ENCODE results near the gene SORBS1.

Gene SORBS1

GRCh38 chr10:95306851-95307250, 254.3 kb downstream of the SORBS1 start:
- DNase-seq = no peak

DNA sequence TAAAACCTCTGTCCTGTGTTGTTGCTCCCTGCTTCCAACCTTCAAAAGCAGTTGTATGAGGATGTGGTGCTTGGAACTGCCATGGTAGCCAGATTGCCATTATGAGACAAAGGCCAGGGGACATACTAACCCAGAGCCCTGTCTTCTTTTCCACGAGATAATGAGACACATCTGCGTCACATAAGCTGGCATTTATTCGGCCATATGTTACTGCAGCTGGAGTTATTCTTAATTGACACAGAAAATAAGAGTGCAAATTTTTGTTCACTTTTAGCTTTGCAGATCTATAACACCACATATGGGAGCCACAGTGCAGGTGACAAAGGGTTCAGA, 254.9 kb downstream of the SORBS1 start:
- no peak for DNase-seq

DNA sequence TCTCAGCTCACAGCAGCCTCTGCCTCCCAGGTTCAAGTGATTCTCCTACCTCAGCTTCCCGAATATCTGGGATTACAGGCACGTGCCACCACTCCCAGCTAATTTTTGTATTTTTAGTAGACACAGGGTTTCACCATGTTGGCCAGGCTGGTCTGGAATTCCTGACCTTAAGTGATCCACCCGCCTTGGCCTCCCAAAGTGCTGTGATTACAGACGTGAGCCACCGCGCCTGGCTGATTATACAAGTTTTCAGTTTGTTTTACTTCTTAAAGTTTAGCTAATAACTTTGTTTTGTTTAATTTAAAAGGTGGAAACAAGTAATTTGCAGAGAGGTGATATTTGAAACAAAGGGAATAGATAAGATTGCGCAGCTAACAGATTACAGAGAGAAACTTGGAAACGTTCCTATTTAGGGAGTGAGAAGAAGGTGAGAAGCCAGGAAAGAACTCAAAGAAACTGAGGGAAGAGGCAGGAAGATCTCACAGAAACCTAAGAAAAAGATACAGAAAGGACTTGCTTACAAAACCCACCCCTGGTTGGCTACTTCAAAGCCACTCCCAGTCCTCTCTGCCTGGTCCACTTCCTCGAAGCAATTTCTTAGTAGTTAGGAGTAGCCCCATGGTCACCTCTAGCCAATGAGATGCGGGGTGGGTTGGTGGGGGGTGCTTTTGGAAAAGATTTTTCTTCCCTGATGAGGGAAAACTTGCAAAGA, 255.4 kb downstream of the SORBS1 start:
- DNase-seq = no peak

DNA sequence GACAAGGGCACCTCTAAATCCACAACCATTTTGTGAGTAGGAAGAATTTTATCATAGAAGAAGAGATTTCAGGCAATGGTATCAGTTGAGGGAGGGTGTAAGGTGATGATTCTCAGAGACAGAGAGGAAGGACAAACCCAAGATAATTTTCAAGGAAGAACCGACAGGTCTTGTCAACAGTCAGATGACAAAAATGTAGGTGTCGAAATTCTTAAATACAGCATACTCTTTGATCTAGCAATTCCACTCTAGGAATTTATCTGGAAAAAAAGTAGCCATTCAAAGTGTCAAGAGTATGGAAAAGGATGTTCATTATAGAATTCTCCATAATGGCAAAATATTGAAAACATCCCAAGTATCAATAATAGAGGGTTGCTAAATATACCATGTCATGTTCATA, 256.2 kb downstream of the SORBS1 start:
- DNase-seq = no peak

- no peak for DNase-seq
Observed at GRCh38 chr10:95304463-95304862, 256.7 kb downstream of the SORBS1 start.

DNA sequence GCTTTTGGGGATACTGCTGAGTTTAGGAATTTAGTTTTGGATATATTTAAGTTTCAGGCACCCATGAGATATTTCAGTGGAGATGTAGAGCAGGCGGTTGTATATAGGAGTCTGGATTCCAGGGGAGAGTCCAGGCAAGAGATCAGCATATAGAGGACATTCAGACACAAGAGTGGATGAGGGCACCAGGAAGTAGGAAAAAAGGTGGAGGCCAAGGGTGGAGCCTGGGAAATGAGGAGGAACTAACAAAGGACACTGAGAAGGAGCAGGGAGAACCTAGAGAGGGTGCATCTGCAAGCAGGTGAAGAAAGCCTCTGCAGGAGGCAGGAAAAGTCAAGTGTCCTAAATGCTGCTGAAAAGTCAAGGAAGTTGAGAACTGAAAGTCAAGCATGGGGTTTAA, 257.2 kb downstream of the SORBS1 start:
- no peak for DNase-seq

- no peak for DNase-seq
Observed at GRCh38 chr10:95303535-95303934, 257.6 kb downstream of the SORBS1 start.

DNA sequence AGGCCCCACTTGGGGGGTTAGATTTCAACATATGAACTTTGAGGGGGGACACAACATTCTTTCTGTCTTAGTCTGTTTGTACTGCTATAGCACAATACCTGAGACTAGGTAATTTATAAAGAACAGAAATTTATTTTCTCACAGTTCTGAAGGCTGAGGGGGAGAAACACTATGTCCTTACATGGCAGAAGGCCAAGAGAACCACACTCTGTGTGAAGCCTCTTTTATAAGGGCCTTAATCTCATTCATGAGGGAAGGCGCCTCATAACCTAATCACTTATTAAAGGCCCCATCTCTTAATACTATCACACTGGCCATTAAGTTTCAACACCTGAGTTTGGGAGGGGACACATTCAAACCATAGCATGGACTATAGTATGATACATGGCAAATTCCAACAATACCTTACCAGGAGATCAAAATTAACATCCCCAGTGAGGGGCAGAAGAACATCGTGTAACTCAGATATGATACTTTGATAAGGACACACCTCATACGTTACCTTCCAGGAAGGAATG, 261.1 kb downstream of the SORBS1 start:
- DNase-seq = peak; percentile 56

GRCh38 chr10:95297402-95297801, 263.8 kb downstream of the SORBS1 start:
- peak; percentile 96 for DNase-seq

DNA sequence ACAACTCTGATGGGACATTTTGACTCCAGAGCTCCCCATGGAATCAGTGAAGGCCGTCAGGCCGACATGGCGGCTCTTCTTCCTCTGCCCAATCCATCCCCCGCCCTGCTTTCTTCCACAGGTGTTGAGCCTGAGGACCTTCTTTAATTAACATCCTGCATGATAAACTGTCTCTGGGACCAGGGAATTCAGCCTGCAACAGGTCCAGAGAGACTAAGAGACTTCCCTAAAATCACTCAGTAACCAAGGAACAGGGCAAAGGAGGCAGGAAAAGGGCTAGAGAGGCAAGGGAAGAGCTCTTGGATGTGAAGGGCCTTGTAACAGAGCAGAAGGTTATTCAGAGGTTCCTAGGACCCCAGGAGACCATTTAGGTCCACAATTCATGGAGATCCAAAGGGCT, 264.4 kb downstream of the SORBS1 start:
- DNase-seq = no peak

DNA sequence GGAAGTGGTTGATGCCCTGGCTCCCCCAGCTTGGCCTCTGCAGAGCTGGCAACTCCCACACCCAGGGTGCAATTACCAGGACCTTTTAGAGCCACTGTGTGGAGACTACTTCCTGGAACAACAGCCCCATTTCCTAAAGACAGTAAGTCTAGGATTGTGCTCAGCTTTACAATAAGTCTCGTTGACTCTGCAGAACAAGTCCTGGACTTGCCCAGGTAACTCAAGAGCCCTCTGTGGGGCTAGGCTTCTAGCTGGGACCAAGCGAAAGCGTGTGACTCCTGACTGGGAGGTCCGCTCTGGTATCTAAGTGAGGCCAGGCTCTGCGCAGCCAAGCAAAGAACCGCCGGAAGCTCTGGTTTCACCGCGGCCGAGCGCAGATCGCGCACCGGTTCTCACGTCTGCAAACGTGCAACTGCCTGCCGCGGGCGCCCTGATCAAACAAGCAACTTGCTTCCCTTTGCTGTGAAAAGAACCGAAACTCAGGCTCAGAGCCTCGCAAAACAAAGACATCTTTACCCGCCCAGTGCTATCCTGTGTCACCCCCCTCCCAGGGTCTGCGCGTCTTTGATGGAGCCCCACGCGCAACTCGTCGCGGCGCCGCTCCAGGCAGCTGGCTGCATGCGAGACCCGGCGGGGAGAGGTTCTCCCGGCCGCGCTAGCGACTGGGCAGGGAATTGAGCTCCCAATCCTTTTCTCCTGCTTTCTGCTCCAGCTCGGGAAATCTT, 266.0 kb downstream of the SORBS1 start:
- peak; percentile 91 for DNase-seq

GRCh38 chr10:95293631-95294030, 267.5 kb downstream of the SORBS1 start:
- DNase-seq = no peak

- DNase-seq = no peak
Observed at GRCh38 chr10:95291365-95292039, 269.7 kb downstream of the SORBS1 start.

DNA sequence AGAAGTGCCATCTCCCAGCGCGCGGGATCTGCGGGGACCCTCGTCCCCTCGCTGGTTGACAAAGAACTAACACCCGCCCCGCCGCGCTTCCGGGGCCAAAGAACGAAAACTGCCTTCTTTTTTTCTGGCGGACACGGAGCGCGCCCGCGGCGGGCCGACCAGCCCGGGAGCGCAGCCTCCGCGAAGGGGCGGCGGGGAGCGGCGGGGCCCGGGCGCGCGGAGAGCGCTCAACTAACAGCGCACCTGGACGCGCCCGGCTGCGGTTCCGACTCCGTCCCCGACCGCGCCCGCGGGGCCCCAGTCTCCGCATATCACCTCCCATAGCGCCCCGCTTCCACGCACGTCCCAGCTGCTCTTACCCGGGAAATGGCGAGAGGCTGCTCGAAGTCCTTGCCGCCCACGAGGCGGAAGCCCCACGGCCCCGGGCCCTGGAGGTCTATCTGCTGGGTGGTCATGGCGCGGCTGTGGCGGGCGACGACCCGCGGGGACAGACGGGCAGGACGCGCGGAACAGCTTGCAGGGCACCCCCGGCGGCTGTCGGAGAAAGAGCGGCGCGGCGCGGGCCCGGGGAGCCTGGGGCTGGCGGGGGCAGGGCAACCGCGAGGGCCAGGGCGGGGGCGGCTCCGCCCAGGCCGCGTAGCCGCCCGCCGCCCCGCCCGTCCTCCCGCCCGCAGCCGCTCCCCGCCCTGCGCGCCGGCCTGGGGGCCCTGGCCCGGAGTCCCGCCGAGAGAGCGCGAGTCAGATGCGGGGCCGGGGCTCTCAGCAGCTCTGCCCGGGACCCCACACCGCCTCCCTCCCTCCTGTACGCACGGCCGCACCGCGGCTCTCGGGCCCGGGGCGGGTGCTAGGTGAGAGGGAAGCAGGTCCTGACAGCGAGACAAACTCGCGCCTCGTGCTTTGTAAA, 270.5 kb downstream of the SORBS1 start, which contains the start of gene PDLIM1:
Gene PDLIM1, minus strand, starts transcription at position 543 of the 904 bp plus-strand sequence. Its CDS starts 88 bp downstream, at position 455.
- DNase-seq = peak; percentile 91

DNA sequence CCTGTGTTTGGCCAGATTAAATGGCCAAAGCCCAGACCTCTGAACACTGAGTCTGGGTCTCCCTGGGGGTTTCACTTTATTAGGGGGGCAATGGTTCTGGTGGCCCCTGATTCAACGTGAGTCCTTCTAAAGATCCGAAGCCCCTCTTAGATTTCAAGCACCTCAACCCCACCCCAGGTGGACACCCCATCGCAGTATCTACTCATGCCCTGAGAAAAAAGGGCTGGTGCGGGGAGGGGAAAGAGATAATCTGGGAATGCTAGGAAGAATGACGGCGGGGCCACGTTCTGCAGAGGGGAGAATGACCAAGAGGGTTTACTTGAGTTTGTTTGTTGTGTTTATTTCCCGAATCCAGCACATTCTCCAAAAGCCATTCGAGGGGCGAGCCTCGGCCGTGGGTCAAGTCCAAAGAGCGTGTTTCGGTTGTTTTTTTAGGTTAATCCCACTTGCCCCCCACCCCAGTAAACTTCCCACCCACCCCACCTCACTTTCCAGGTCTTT, 271.2 kb downstream of the SORBS1 start:
- DNase-seq = no peak

DNA sequence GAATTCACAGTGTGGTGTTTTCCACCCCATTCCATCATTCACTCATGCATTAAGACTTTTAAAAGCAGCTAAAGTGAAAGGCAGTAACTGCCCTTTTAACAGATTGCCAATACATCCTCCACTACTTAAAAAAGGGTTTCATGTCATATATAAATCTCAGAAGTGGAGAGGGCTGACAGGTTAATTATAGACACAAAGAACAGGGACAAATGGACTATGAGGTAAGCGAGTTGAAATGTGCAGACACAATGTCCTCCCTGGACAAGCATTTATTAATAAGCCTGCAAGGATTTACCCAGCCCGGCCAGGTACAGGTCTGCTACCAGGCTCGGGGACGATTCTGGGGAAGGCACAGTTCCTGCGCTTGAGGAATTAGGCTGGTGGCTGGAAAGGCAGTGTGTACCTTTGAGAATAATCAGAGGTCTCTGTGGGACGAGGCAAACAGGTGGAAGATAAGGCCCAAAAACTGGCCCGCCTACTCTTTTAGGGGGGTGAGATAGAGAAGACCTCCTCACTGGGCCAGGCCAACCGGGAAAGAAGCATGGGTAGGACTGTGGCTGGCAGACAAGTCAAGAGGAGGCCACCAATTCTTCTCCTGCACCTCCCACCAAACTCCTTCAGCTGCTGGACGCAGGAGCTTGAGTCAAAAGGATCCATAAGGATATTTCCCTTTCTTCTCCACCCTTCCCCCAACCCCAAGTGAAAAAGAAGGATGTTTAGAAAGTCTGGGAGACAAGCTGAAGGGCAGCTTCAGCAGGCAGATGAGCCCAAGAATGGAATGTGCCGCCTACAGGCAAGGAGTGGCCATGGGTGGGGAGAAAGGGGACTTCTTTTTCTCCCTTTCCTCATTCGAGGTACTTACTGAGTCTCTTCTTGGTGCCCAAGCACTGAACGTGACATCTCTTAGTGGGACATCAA, 271.9 kb downstream of the SORBS1 start:
- DNase-seq = peak; percentile 57

DNA sequence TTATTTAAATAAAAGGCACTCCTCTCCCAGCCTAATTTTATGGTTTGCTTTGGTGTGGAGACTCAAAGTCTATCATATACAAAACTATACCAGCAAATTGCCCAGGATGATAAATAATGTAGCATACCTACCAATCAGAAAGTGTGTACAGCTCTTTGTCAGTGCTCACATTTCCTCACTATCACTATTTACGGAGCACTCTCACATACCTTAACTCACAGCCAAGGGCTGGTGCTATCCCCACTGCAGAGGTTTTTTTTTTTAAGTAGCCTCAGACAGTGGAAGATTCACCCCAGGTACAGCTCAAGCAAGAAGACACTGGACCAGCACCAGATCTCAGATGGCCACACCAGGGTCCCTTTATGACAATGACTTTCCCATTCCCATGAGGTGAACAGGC, 272.9 kb downstream of the SORBS1 start:
- no peak for DNase-seq

DNA sequence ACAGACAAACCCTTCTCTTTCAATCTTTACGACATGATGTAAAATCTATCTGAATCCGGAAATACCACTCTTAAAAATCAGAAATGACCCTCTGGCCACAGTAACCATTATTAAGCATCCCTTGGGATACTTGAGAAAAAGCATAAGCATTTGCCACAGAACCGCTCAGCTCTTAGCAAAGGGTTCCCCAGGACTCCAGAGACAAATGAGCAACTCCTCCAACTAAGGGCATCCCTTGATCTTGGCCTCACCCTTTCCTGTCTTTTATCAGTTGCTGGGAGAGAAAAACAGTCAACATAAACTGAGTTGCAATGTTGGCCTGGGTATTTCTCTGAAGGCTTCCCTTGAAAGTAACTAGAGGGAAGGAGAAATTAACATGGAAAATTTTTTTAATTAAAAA, 273.9 kb downstream of the SORBS1 start:
- peak; percentile 50 for DNase-seq

DNA sequence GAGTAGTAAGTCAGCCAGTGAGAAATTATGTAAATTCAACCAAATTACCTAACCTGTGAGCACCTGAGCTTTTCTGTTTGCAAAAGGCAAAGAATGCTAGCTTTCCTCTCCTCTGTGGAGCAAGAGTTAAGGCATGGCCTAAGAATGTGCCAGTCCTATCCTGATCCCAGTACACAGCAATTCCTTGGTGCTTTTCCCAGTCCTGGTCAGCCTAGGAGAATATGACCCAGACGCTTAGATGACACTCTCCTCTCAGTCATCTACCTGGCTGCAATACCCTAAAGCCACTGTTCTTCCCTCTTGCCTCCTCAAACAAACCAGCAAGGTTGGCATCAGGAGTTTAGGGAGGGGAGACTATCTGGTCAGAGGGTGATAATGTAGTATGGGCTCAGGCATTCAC, 274.5 kb downstream of the SORBS1 start:
- no peak for DNase-seq

DNA sequence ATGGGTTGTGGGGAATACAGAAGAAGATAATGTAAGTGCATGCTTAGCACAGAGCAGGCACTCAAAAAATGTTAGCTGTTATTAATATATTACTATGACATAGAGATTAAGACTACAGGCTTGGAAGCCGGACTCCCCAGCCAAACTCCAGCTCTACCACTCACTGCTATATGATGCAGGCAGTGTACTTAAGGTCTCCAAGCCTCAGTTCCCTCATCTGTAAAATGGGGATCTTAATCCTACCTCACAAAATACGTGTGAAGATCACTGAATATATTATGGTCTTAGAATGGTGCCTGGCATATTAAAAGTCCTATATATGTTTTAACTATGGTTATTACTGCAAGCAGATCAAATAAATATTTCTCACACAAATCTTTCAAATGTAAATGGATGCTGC, 275.6 kb downstream of the SORBS1 start:
- DNase-seq = no peak

DNA sequence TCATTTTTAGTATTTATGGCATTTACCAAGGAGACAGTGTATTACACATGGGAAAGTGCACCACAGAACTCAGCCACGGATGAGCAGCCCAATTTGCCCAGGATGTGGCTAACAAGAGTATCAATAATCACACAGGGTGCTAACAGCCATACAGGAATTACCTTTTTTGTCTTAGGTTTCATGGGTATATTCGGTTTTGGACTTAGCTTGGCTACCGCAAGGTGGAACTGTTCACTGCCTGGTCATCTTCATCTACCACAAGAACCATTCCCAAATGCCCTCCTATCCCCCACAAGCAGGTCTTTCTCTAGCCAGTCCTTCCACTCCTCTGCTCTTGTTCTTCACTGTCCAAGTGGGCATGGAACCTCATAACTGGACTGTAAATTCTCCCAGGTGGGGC, 276.4 kb downstream of the SORBS1 start:
- no peak for DNase-seq
